Nephron (organoid): Measurements from ENCODE around the gene ATXN7L2.

ENCODE experiments used
- H3K27ac Mint-ChIP-seq, 3 experiments: 2 replicates each; pipeline ENCODE4 v1.8.0; 2020; ENCODE audit warnings: mixed read lengths in 3 of 3, mild to moderate bottlenecking in 2 of 3, moderate library complexity in 1 of 3
- H3K27me3 Mint-ChIP-seq: 2 replicates; pipeline ENCODE4 v1.8.0; 2021; ENCODE audit warnings: low read depth, mild to moderate bottlenecking, moderate library complexity, mixed read lengths
- H3K36me3 Mint-ChIP-seq: 2 replicates; pipeline ENCODE4 v1.8.0; 2020; ENCODE audit warnings: low read depth, mixed read lengths
- H3K4me1 Mint-ChIP-seq: 2 replicates; pipeline ENCODE4 v1.8.0; 2020; ENCODE audit warnings: mixed read lengths
- H3K4me3 Mint-ChIP-seq, 3 experiments: 2 replicates each; pipeline ENCODE4 v1.8.0; 2020; ENCODE audit warnings: mild to moderate bottlenecking in 3 of 3, mixed read lengths in 3 of 3, moderate library complexity in 2 of 3
- H3K9me3 Mint-ChIP-seq: 2 replicates; pipeline ENCODE4 v1.8.0; 2020; ENCODE audit warnings: mixed read lengths
- TF ChIP-seq, protein P1 (sequence below), 3 experiments: fragments of 200-600 bp; sonication (generic); IDR thresholded peaks; one replicate each; pipeline ENCODE4 v1.5.0; 2021; ENCODE audit warnings: antibody characterized with exemption in 3 of 3; ENCODE audit not compliant: unreplicated experiment in 3 of 3

Gene ATXN7L2

DNA sequence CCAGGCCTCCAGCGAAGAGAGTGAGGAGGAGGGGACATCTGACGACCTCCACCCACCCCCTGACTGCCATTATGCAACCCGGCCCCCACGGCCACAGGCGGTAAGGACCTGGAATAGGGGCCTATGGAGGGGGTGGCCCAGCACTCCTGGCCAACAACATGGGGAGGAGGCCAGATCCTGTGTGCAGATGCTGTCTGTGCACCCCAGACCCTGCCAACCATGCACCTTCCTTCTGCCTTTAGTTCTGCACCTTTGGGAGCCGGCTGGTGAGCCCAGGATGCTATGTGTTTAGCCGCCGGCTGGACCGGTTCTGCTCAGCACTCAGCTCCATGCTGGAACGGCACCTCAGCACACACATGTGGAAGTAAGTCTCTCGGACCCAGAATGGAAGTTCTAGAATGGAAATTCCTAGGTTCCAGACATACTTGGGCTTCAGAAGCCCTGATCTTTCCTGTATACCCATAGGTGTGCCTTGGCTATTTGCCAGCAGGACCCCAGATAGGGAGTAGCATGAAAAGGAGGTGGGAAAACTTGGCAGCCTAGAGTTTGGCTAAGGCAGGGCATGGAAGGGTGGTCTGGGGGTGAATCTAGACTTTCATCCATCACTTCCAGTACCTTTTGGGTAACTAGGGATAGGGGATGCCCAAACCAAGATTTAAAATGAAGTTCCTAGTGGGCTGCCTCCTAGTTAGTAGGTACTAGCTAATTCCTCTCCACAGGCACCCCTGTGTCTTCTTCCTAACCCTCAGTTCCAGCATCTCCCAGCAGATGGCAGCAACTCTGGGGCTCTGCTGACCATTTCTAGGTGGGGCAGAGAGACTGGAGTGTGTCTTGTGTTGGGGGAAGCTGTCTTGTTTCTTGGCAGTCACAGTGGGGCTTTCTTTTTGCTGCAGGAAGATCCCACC lies 6.6 kb downstream of the ATXN7L2 start:
- Mint-ChIP-seq H3K27ac (peak overlapping the region in 2 of 3 experiments; percentile 40 to 76), H3K4me1 (peaks cover 34% of the 10 kb centered on the region), H3K27me3 (no peaks in the 10 kb centered on the region), H3K36me3 (peaks cover 29% of the 10 kb centered on the region), H3K9me3 (no peaks in the 10 kb centered on the region), H3K4me3 (peak overlapping the region; percentile 34 to 76 (median 70))
- TF ChIP-seq, protein P1, sequence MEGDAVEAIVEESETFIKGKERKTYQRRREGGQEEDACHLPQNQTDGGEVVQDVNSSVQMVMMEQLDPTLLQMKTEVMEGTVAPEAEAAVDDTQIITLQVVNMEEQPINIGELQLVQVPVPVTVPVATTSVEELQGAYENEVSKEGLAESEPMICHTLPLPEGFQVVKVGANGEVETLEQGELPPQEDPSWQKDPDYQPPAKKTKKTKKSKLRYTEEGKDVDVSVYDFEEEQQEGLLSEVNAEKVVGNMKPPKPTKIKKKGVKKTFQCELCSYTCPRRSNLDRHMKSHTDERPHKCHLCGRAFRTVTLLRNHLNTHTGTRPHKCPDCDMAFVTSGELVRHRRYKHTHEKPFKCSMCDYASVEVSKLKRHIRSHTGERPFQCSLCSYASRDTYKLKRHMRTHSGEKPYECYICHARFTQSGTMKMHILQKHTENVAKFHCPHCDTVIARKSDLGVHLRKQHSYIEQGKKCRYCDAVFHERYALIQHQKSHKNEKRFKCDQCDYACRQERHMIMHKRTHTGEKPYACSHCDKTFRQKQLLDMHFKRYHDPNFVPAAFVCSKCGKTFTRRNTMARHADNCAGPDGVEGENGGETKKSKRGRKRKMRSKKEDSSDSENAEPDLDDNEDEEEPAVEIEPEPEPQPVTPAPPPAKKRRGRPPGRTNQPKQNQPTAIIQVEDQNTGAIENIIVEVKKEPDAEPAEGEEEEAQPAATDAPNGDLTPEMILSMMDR (IDR thresholded peaks at IDR 0.05; ENCODE audit: unreplicated experiment in 3 of 3), result peak; percentile 74 to 78 (median 74)

DNA sequence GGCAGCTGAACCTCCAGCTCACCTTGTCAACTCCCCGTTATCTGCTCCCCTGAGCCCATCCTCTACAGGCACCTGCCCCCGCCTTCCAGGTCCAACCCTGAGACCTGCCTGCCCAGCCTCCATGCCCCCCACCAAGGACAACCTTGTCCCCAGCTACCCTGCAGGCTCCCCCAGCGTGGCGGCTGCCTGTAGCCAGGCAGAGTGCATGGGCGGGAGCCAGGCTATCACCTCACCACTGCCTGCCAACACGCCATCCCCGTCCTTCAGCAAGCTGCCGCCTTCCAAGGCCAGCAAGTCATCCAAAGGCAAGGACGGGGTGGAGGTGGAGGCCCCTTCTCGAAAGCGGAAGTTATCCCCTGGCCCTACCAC lies 7.2 kb downstream of the ATXN7L2 start:
- no peaks in the 10 kb centered on the region for H3K9me3 Mint-ChIP-seq
- H3K36me3 Mint-ChIP-seq, result peaks cover 27% of the 10 kb centered on the region

DNA sequence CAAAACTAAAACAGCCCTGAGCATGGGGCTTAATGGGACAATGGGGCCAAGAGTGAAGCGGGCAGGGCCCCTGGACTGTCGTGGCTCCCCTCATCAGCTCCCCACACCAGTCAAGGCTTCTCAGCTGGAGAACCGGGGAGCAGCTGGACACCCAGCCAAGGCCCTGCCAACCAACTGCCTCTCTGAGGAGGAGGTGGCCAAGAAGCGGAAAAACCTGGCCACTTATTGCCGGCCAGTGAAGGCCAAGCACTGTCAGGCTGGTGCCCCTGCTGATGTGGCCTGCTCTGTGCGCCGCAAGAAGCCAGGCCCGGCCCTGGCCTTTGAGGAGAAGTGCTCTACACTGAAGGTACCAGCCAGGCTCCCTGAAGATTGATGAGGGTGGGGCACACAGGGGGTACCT lies 7.7 kb downstream of the ATXN7L2 start:
- no peak overlapping the region for H3K27ac Mint-ChIP-seq
- TF ChIP-seq, protein P1 (IDR thresholded peaks at IDR 0.05; ENCODE audit: unreplicated experiment in 3 of 3), result no peak
- peaks cover 26% of the 10 kb centered on the region for H3K36me3 Mint-ChIP-seq
- no peaks in the 10 kb centered on the region for H3K9me3 Mint-ChIP-seq
- no peaks in the 10 kb centered on the region for H3K27me3 Mint-ChIP-seq
- peaks cover 38% of the 10 kb centered on the region for H3K4me1 Mint-ChIP-seq
- H3K4me3 Mint-ChIP-seq, result no peak overlapping the region

More for the DNA sequence above, 7.2 kb downstream of the ATXN7L2 start:
- no peaks in the 10 kb centered on the region for H3K27me3 Mint-ChIP-seq
- peak overlapping the region in 2 of 3 experiments; percentile 70 to 76 for H3K4me3 Mint-ChIP-seq
- TF ChIP-seq, protein P1 (IDR thresholded peaks at IDR 0.05; ENCODE audit: unreplicated experiment in 3 of 3), result no peak
- H3K27ac Mint-ChIP-seq, result peak overlapping the region in 2 of 3 experiments; percentile 40 to 76
- peaks cover 37% of the 10 kb centered on the region for H3K4me1 Mint-ChIP-seq

DNA sequence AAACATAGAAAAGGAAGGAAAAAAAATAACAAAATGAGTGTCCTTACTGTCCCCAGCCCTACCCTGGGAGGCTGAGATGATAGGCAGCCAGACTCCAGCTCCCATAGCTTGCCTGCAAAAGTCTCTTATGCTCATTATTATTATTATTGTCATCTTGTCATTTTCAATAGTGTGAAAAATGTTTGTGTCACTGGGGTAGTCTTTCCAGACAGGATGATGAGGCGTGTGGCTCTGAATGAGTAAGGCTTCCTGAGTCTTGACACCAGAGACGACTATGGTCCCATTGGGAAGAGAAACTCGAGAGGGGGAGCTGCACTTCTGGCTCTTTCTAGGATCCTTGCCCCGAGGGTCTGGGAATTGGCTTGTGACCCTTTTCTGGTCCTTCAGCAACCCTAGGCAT lies 9.1 kb downstream of the ATXN7L2 start:
- TF ChIP-seq, protein P1 (IDR thresholded peaks at IDR 0.05; ENCODE audit: unreplicated experiment in 3 of 3), result no peak
- Mint-ChIP-seq H3K27ac (peak overlapping the region in 1 of 3 experiments; percentile 29), H3K36me3 (peaks cover 25% of the 10 kb centered on the region), H3K9me3 (no peaks in the 10 kb centered on the region), H3K4me1 (peaks cover 45% of the 10 kb centered on the region), H3K4me3 (peak overlapping the region; percentile 92 to 94 (median 92)), H3K27me3 (no peaks in the 10 kb centered on the region)

DNA sequence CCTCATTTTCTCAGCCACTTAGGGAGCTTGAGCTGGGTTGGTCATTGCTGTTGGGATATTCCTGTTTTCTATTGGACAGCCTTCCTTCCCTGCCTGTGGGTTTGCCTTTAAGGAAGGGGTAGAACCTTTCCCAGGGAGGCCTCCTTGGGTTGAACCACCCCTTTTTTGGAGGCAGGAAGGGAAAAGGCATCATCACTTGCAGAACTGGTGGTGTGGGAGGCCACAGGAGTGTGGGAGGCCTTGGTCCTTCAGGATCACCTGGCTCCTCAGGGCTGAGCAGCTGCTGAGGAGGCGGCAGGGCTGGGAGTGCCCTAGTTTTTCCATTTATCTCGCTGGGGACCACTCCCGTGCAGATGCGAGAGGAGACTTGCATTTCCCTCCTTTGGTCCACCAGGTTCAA lies 9.5 kb downstream of the ATXN7L2 start:
- TF ChIP-seq, protein P1 (IDR thresholded peaks at IDR 0.05; ENCODE audit: unreplicated experiment in 3 of 3), result no peak
- Mint-ChIP-seq H3K36me3 (peaks cover 25% of the 10 kb centered on the region), H3K27me3 (no peaks in the 10 kb centered on the region), H3K4me1 (peaks cover 46% of the 10 kb centered on the region), H3K27ac (peak overlapping the region in 1 of 3 experiments; percentile 60), H3K9me3 (no peaks in the 10 kb centered on the region), H3K4me3 (peak overlapping the region; percentile 92 to 94 (median 92))
